ENCODE data around the gene FGD3. TPM values are rescaled to one million over a fixed set of nuclear protein-coding genes. Genes with fewer than 3 reads are reported as not detected.

The FGD3 gene
- total RNA-seq, 1 experiment from 2014 or later, result not detected

DNA sequence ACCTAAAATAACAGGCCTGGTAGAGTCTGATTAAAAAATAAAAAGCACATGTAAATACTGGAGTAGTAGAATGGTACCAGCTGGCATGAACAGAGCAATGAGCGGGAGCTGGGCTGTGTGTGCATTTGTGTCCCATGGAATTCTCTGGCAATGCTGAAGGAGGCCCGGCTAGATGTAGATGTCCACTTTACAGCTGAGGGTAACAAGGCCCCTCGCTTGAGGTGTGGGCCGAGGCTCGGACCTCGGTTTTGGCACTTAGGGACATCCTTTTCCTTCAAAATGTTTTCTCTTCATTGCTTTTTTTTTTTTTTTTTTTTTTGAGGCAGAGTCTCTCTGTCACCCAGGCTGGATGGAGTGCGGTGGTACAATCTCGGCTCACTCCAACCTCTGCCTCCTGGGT, 1.5 kb upstream of the FGD3 start:
- intact Hi-C loops (cut with micrococcal nuclease), result no loop called here
- H3K9me3 Mint-ChIP-seq (ENCODE audit: unreplicated experiment), result no peaks in the 10 kb centered on the region
- H3K4me1 Mint-ChIP-seq (ENCODE audit: insufficient read depth, unreplicated experiment), result no peaks in the 10 kb centered on the region
- BruUV-seq (replicated peaks), result no TSS peak
- no peak for DNase-seq (ENCODE audit: unreplicated experiment)
- CTCF ChIA-PET, result no interaction called here
- POLR2A ChIA-PET, result no interaction called here
- no peaks in the 10 kb centered on the region for H3K27me3 Mint-ChIP-seq (ENCODE audit: insufficient read depth, unreplicated experiment)
- no peak for TF ChIP-seq CTCF (IDR thresholded peaks at IDR 0.05; ENCODE audit: unreplicated experiment)
- no peaks in the 10 kb centered on the region for H3K36me3 Mint-ChIP-seq (ENCODE audit: insufficient read depth, unreplicated experiment)
- no peak overlapping the region for H3K4me3 Mint-ChIP-seq (ENCODE audit: unreplicated experiment)
- no peak overlapping the region for H3K27ac Mint-ChIP-seq (ENCODE audit: low read depth, unreplicated experiment)

DNA sequence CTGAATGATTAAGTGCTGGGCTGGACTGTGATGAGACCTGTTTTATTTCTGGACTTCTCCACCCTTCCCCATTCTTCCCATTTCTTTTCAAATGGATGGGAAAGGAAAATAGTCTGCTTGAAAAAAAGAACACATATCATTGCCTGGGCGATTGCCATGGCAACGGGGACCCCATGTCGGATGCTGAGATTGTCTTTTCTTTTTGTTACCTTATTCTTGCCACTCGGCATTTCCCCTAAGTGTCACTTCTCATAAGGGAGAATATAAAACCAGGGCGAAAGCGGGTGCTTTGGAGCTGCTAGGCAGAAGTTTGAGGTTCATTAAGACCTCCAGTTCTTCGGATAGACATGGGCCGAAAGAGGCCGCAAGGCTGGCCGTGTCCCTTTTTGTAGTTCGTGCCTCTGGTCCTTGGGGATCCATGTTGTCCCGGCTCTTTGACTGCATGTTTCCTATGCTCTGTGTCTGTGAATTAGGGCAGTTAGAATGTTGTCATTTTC, 763 bp downstream of the FGD3 start:
- CTCF ChIA-PET, result interaction anchor here (0.6 to 1.2 kb wide), 4 partner anchors 9 to 249 kb away, joined by 3 read pairs; no protein-coding TSS in a partner anchor
- DNase-seq (ENCODE audit: unreplicated experiment), result no peak
- intact Hi-C loops (cut with micrococcal nuclease), result no loop called here
- POLR2A ChIA-PET, result interaction anchor here (1.6 kb wide), 1 partner anchor 16 kb away, joined by 5 read pairs; no protein-coding TSS in a partner anchor
- Mint-ChIP-seq H3K4me3 (ENCODE audit: unreplicated experiment) (peak overlapping the region; percentile 40), H3K9me3 (ENCODE audit: unreplicated experiment) (no peaks in the 10 kb centered on the region), H3K27ac (ENCODE audit: low read depth, unreplicated experiment) (no peak overlapping the region), H3K27me3 (ENCODE audit: insufficient read depth, unreplicated experiment) (no peaks in the 10 kb centered on the region), H3K36me3 (ENCODE audit: insufficient read depth, unreplicated experiment) (no peaks in the 10 kb centered on the region), H3K4me1 (ENCODE audit: insufficient read depth, unreplicated experiment) (peaks cover 6% of the 10 kb centered on the region)
- no TSS peak for BruUV-seq (replicated peaks)
- no peak for TF ChIP-seq CTCF (IDR thresholded peaks at IDR 0.05; ENCODE audit: unreplicated experiment)

DNA sequence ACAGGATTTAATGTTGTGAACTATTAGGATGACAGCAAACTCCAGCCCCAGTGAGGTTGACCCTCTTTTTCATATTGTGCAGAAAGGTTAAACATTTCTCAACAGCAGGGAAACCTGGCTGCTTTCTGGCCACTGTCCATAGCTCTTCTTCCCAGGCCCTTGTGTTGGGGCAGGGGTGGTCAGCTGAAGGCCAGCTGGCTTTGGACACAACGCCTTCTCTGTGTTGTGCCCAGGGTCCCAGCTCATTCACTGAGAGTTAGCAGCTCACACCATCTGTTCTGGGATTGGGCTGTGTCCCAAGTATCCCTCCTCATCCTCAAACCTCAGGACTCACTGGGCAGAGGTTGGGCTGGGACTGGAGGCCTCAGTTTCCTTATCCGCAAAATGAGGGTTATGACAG, 1.3 kb downstream of the FGD3 start:
- Mint-ChIP-seq H3K9me3 (ENCODE audit: unreplicated experiment) (no peaks in the 10 kb centered on the region), H3K4me3 (ENCODE audit: unreplicated experiment) (no peak overlapping the region), H3K27ac (ENCODE audit: low read depth, unreplicated experiment) (no peak overlapping the region), H3K27me3 (ENCODE audit: insufficient read depth, unreplicated experiment) (no peaks in the 10 kb centered on the region), H3K4me1 (ENCODE audit: insufficient read depth, unreplicated experiment) (peaks cover 10% of the 10 kb centered on the region), H3K36me3 (ENCODE audit: insufficient read depth, unreplicated experiment) (no peaks in the 10 kb centered on the region)
- DNase-seq (ENCODE audit: unreplicated experiment), result no peak
- BruUV-seq (replicated peaks), result no TSS peak
- TF ChIP-seq CTCF (IDR thresholded peaks at IDR 0.05; ENCODE audit: unreplicated experiment), result no peak
- intact Hi-C loops (cut with micrococcal nuclease), result no loop called here
- POLR2A ChIA-PET, result interaction anchor here (1.6 kb wide), 1 partner anchor 16 kb away, joined by 5 read pairs; no protein-coding TSS in a partner anchor
- CTCF ChIA-PET, result interaction anchor here (0.6 to 1.2 kb wide), 3 partner anchors 8 to 248 kb away, joined by 3 read pairs; no protein-coding TSS in a partner anchor

GRCh38 chr9:92949266-92949982, 2.1 kb downstream of the FGD3 start:
- H3K36me3 Mint-ChIP-seq (ENCODE audit: insufficient read depth, unreplicated experiment), result no peaks in the 10 kb centered on the region
- H3K27me3 Mint-ChIP-seq (ENCODE audit: insufficient read depth, unreplicated experiment), result no peaks in the 10 kb centered on the region
- no peaks in the 10 kb centered on the region for H3K9me3 Mint-ChIP-seq (ENCODE audit: unreplicated experiment)
- CTCF ChIA-PET, result interaction anchor here (0.6 to 1.2 kb wide), 4 partner anchors 8 to 201 kb away, joined by 3 to 4 read pairs (median 3); no protein-coding TSS in a partner anchor
- intact Hi-C loops (cut with micrococcal nuclease), result no loop called here
- H3K4me1 Mint-ChIP-seq (ENCODE audit: insufficient read depth, unreplicated experiment), result peaks cover 17% of the 10 kb centered on the region
- DNase-seq (ENCODE audit: unreplicated experiment), result no peak
- no peak overlapping the region for H3K27ac Mint-ChIP-seq (ENCODE audit: low read depth, unreplicated experiment)
- POLR2A ChIA-PET, result no interaction called here
- TF ChIP-seq CTCF (IDR thresholded peaks at IDR 0.05; ENCODE audit: unreplicated experiment), result no peak
- BruUV-seq (replicated peaks), result no TSS peak
- H3K4me3 Mint-ChIP-seq (ENCODE audit: unreplicated experiment), result no peak overlapping the region

Data from MCF 10A (cell line).